IPS-15b (cell line): ENCODE results near the gene COL23A1.
"Not testable (repeated sequence)": the region's sequence is repeated elsewhere in the genome, so short reads cannot be mapped to it uniquely, and the experiment has no call there.

Source experiments
- H3K27me3 ChIP-seq: one replicate; pipeline ENCODE4 v1.6.1; 2013; ENCODE audit warnings: low read length; ENCODE audit not compliant: control insufficient read depth, insufficient read depth
- H3K36me3 ChIP-seq: one replicate; pipeline ENCODE4 v1.6.1; 2013; ENCODE audit warnings: low read length; ENCODE audit not compliant: control insufficient read depth, insufficient read depth
- H3K4me1 ChIP-seq: one replicate; pipeline ENCODE4 v1.6.1; 2013; ENCODE audit warnings: mild to moderate bottlenecking, low read length; ENCODE audit not compliant: control insufficient read depth, insufficient read depth
- H3K4me3 ChIP-seq: one replicate; pipeline ENCODE4 v1.5.1; 2013; ENCODE audit warnings: low read depth, low read length
- H3K9ac ChIP-seq: one replicate; pipeline ENCODE4 v1.6.1; 2013; ENCODE audit warnings: low read depth, mild to moderate bottlenecking, low read length
- H3K9me3 ChIP-seq: one replicate; pipeline ENCODE4 v1.6.1; 2013; ENCODE audit warnings: mild to moderate bottlenecking, low read length; ENCODE audit not compliant: control insufficient read depth, insufficient read depth

The COL23A1 gene

GRCh38 chr5:178586396-178586795 lies 3.8 kb downstream of the COL23A1 start:
- Histone ChIP-seq H3K4me3 (no peak overlapping the region), H3K9ac (no peak overlapping the region), H3K27me3 (peaks cover 25% of the 10 kb centered on the region), H3K4me1 (peaks cover 6% of the 10 kb centered on the region), H3K36me3 (no peaks in the 10 kb centered on the region), H3K9me3 (no peaks in the 10 kb centered on the region)

- H3K4me1 ChIP-seq, H3K9ac ChIP-seq, H3K4me3 ChIP-seq, H3K36me3 ChIP-seq, H3K9me3 ChIP-seq: not testable (repeated sequence)
- H3K27me3 ChIP-seq: peaks cover 22% of the 10 kb centered on the region
These were observed 4.8 kb downstream of the COL23A1 start for GRCh38 chr5:178585421-178585820.

GRCh38 chr5:178583279-178583678 lies 6.9 kb downstream of the COL23A1 start:
- Histone ChIP-seq H3K9ac (no peak overlapping the region), H3K4me3 (no peak overlapping the region), H3K9me3 (no peaks in the 10 kb centered on the region), H3K36me3 (no peaks in the 10 kb centered on the region), H3K4me1 (peaks cover 6% of the 10 kb centered on the region), H3K27me3 (peaks cover 9% of the 10 kb centered on the region)

GRCh38 chr5:178582291-178582690 lies 7.9 kb downstream of the COL23A1 start:
- H3K27me3 ChIP-seq: no peaks in the 10 kb centered on the region

GRCh38 chr5:178581621-178582020 lies 8.6 kb downstream of the COL23A1 start:
- Histone ChIP-seq H3K4me3 (no peak overlapping the region), H3K9me3 (no peaks in the 10 kb centered on the region), H3K9ac (no peak overlapping the region), H3K4me1 (no peaks in the 10 kb centered on the region), H3K27me3 (no peaks in the 10 kb centered on the region), H3K36me3 (no peaks in the 10 kb centered on the region)

More at GRCh38 chr5:178582291-178582690, 7.9 kb downstream of the COL23A1 start:
- Histone ChIP-seq H3K4me3 (no peak overlapping the region), H3K9me3 (no peaks in the 10 kb centered on the region), H3K9ac (no peak overlapping the region), H3K36me3 (no peaks in the 10 kb centered on the region), H3K4me1 (no peaks in the 10 kb centered on the region)

GRCh38 chr5:178580271-178580955 lies 9.8 kb downstream of the COL23A1 start:
- H3K4me3 ChIP-seq: no peak overlapping the region
- H3K4me1 ChIP-seq: no peaks in the 10 kb centered on the region
- H3K27me3 ChIP-seq: peaks cover 7% of the 10 kb centered on the region
- no peaks in the 10 kb centered on the region for H3K9me3 ChIP-seq
- no peak overlapping the region for H3K9ac ChIP-seq
- H3K36me3 ChIP-seq: no peaks in the 10 kb centered on the region

GRCh38 chr5:178577944-178578343 lies 12.2 kb downstream of the COL23A1 start:
- no peaks in the 10 kb centered on the region for H3K4me1 ChIP-seq
- peaks cover 7% of the 10 kb centered on the region for H3K27me3 ChIP-seq
- no peaks in the 10 kb centered on the region for H3K9me3 ChIP-seq
- no peak overlapping the region for H3K9ac ChIP-seq
- no peaks in the 10 kb centered on the region for H3K36me3 ChIP-seq
- H3K4me3 ChIP-seq: no peak overlapping the region

- H3K9ac ChIP-seq: peak overlapping the region; percentile 60
- H3K4me3 ChIP-seq: peak overlapping the region; percentile 49
- H3K9me3 ChIP-seq: no peaks in the 10 kb centered on the region
- no peaks in the 10 kb centered on the region for H3K36me3 ChIP-seq
- H3K4me1 ChIP-seq: no peaks in the 10 kb centered on the region
- H3K27me3 ChIP-seq: peaks cover 7% of the 10 kb centered on the region
These were observed 12.8 kb downstream of the COL23A1 start for GRCh38 chr5:178577376-178577839.

GRCh38 chr5:178576591-178577351 lies 13.4 kb downstream of the COL23A1 start:
- H3K27me3 ChIP-seq: peaks cover 7% of the 10 kb centered on the region
- H3K9me3 ChIP-seq: no peaks in the 10 kb centered on the region
- no peaks in the 10 kb centered on the region for H3K4me1 ChIP-seq
- H3K4me3 ChIP-seq: peak overlapping the region; percentile 49
- no peaks in the 10 kb centered on the region for H3K36me3 ChIP-seq
- H3K9ac ChIP-seq: peak overlapping the region; percentile 60

- Histone ChIP-seq H3K4me3 (no peak overlapping the region), H3K36me3 (no peaks in the 10 kb centered on the region), H3K9me3 (no peaks in the 10 kb centered on the region), H3K4me1 (no peaks in the 10 kb centered on the region), H3K27me3 (peaks cover 7% of the 10 kb centered on the region), H3K9ac (no peak overlapping the region)
These were observed 17.0 kb downstream of the COL23A1 start for GRCh38 chr5:178573216-178573615.

- H3K36me3 ChIP-seq: no peaks in the 10 kb centered on the region
- H3K9ac ChIP-seq: no peak overlapping the region
- no peaks in the 10 kb centered on the region for H3K4me1 ChIP-seq
- H3K9me3 ChIP-seq: no peaks in the 10 kb centered on the region
- peaks cover 7% of the 10 kb centered on the region for H3K27me3 ChIP-seq
- no peak overlapping the region for H3K4me3 ChIP-seq
These were observed 17.6 kb downstream of the COL23A1 start for GRCh38 chr5:178572617-178573016.

- H3K36me3 ChIP-seq: no peaks in the 10 kb centered on the region
- no peaks in the 10 kb centered on the region for H3K9me3 ChIP-seq
- H3K27me3 ChIP-seq: no peaks in the 10 kb centered on the region
- no peak overlapping the region for H3K9ac ChIP-seq
- H3K4me3 ChIP-seq: no peak overlapping the region
- peaks cover 6% of the 10 kb centered on the region for H3K4me1 ChIP-seq
These were observed 20.7 kb downstream of the COL23A1 start for GRCh38 chr5:178569485-178569884.
